Ectodermal cell (in vitro differentiated cells): ENCODE measurements around the gene ITIH6.
"Not testable (repeated sequence)": the region's sequence is repeated elsewhere in the genome, so short reads cannot be mapped to it uniquely, and the experiment has no call there.

Source experiments
- H3K27ac ChIP-seq: 2 replicates; pipeline ENCODE4 v1.7.0; 2013; ENCODE audit warnings: mild to moderate bottlenecking, low read depth, low read length; ENCODE audit not compliant: insufficient read depth, poor library complexity, severe bottlenecking
- H3K27me3 ChIP-seq: 2 replicates; pipeline ENCODE4 v1.7.0; 2013; ENCODE audit warnings: mild to moderate bottlenecking, low read length; ENCODE audit not compliant: insufficient read depth, control insufficient read depth, poor library complexity, severe bottlenecking
- H3K36me3 ChIP-seq: one replicate; pipeline ENCODE4 v1.7.0; 2013; ENCODE audit warnings: low read length; ENCODE audit not compliant: control insufficient read depth, insufficient read depth
- H3K4me1 ChIP-seq: one replicate; pipeline ENCODE4 v1.7.0; 2013; ENCODE audit warnings: low read length; ENCODE audit not compliant: control insufficient read depth, insufficient read depth
- H3K4me3 ChIP-seq: 2 replicates; pipeline ENCODE4 v1.7.0; 2013; ENCODE audit warnings: low read depth, low read length, control low read depth; ENCODE audit not compliant: insufficient read depth
- H3K9me3 ChIP-seq: 2 replicates; pipeline ENCODE4 v1.7.0; 2013; ENCODE audit warnings: mild to moderate bottlenecking, low read length, moderate library complexity; ENCODE audit not compliant: control insufficient read depth
- WGBS, 2 experiments: methylation state at CpG; one replicate each; pipeline ENCODE4 v1.1.7; 2013; ENCODE audit warnings: missing lambda C conversion rate in 2 of 2; 5-methylcytosine and 5-hydroxymethylcytosine counted together

ITIH6 gene

DNA sequence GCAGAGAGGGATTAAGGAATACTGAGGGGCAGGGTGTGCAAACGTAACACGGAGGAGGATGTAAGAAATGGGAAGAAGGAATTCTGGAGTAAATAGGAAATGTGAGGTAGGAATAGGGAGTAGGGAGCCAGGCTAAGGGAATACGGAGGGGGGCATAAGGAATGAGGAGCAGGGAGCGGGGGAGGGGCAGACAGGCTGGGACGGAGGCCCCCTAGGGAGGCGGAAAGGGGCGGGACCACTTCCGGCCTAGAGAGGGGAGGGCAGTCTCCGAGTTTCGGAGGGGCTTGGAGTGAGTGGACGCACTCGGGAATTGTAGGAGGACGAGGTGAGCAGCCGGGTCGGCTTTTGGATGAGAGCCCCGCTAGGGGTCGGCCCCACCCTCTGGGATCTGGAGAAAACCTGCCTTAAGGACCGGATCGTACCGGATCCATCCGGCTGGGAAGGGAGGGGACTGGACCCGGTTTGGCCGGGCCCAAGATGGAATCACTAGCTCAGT lies 10.1 kb upstream of the ITIH6 start:
- Histone ChIP-seq H3K4me3 (peak overlapping the region; percentile 69), H3K9me3 (no peaks in the 10 kb centered on the region), H3K27me3 (no peaks in the 10 kb centered on the region), H3K4me1 (no peaks in the 10 kb centered on the region), H3K36me3 (peaks cover 18% of the 10 kb centered on the region), H3K27ac (peak overlapping the region; percentile 98)
- 0 to 1% methylated on average over 23 of the region's 23 CpGs for WGBS, 2 experiments

DNA sequence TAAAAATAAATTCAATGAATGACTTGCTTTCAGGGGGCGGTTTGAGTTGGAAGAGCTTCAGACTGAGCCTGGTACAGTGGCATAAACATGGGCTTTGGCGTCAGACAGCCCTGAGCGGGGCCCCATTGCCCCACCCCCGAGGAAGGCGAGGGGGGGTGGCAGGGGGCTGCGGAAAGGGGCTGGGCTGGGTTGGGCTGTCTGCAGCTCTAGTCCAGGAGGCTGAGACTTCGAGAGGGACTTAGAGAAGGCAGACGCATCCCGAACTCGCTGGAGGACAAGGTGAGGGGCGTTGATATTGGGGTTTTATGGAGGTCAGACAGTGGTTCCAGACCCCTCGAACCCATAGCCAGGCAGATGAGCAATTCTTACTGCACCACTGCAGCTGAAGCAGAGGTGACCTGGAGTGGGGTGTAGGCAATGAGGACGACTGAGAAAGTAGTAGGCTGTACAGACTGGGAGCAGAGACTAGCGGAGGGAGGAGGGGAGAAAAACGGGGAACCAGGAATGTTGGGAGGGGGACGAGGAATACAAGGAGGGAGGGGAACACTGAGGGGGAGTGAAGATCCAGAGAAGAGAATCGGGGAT lies 9.6 kb upstream of the ITIH6 start, which contains the start of gene MAGED2:
Gene MAGED2 (plus strand): TSS at position 222 of the 585 bp plus-strand sequence. CDS start 1,587 bp downstream, outside the sequence.
- H3K27ac ChIP-seq, result peak within 1 kb of the TSS; percentile 98
- peak within 1 kb of the TSS; percentile 69 for H3K4me3 ChIP-seq
- 1 to 2% methylated on average over 17 of the region's 17 CpGs for WGBS, 2 experiments
- H3K27me3 ChIP-seq, result no peaks in the 10 kb centered on the region
- H3K9me3 ChIP-seq, result no peaks in the 10 kb centered on the region
- H3K36me3 ChIP-seq, result peaks cover 18% of the 10 kb centered on the region
- no peaks in the 10 kb centered on the region for H3K4me1 ChIP-seq

DNA sequence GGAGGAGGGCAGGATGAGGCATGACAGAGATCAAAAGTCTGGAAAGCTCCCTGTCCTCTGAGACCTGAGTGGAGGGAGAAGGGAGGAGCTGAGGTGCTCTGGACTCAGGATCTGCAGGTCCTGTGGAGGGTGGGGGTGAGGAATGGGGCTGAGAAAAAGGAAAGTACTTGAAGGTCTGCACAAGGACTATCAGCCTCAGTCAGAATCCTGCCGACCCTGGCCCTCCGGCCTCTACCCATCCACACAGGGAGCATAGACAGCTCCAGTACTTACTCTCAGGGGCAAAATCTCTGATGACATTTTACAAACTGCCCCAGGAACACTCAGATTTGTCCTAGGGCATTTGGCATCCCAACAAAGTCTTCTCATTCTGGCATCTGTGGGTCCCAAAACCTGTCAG lies 991 bp upstream of the ITIH6 start:
- H3K36me3 ChIP-seq, result no peaks in the 10 kb centered on the region
- no peaks in the 10 kb centered on the region for H3K4me1 ChIP-seq
- H3K4me3 ChIP-seq, result no peak overlapping the region
- H3K9me3 ChIP-seq, result no peaks in the 10 kb centered on the region
- no peaks in the 10 kb centered on the region for H3K27me3 ChIP-seq
- 83 to 86% methylated on average over 2 of the region's 2 CpGs for WGBS, 2 experiments
- H3K27ac ChIP-seq, result no peak overlapping the region

DNA sequence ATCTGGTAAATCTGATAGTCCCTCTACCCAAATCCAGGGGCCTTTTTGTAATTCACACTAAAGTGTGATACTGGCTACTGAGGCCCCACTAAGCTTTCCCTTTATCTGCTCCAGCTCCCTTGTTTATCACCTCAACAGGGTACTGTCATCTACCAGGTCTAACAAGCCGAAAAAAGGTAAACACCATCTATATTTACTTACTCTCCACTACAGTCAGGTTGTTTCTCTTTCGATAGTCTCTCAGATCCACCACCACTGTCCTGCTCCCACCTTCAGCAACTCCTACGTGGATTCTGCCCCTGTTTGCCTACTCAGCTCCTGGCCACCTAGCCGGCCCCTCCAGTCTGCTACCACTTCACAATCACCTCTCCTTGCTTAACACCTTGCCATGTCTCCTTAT lies 3.3 kb downstream of the ITIH6 start:
- 93 to 94% methylated on average over 4 of the region's 4 CpGs for WGBS, 2 experiments
- Histone ChIP-seq H3K36me3 (no peaks in the 10 kb centered on the region), H3K27ac (no peak overlapping the region), H3K4me3 (no peak overlapping the region), H3K27me3 (no peaks in the 10 kb centered on the region), H3K9me3 (no peaks in the 10 kb centered on the region), H3K4me1 (no peaks in the 10 kb centered on the region)

DNA sequence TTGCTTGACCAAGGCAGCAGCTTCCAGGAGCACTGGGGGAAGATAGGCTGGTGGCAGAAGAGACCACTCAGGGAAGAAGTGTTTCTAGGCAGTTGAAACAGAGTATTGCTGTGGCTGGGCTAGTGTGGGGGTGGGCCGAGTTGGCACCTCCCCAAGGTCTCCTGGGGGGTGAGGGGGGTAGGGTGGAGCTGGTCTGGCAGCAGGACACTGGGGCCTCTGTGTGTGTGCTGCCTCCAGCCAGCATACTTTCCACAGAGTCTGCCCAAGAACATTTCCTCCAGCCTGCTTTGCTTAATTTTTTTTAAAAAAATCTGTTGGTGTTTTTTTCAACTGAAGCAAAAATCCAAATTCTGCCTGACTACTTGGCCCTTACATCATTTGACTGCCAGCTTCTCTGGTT lies 4.0 kb downstream of the ITIH6 start:
- H3K9me3 ChIP-seq, result no peaks in the 10 kb centered on the region
- no peak overlapping the region for H3K4me3 ChIP-seq
- no peaks in the 10 kb centered on the region for H3K36me3 ChIP-seq
- H3K4me1 ChIP-seq, result no peaks in the 10 kb centered on the region
- no peaks in the 10 kb centered on the region for H3K27me3 ChIP-seq
- 50 to 57% methylated on average over 1 of the region's 1 CpG for WGBS, 2 experiments
- H3K27ac ChIP-seq, result no peak overlapping the region

DNA sequence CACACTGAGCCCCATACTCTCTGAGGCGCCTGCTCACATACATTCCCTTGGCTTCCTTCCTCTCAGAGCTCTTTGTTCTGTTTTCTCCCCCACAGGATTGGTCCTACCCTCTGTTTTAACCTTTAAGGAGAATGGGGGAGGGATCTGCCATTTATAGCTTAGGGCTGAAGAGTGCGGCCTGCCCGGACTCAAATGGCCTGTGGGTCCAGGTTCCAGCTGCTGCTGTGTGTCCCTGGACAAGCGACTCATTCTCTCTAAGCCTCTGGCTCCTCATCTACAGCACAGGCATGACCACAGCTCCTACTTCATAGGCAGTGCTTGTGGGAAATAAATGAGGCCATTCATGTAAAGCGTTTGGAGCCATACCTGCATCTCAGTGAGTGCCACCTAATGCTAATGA lies 8.7 kb downstream of the ITIH6 start:
- H3K36me3 ChIP-seq, H3K4me1 ChIP-seq, H3K27me3 ChIP-seq, H3K27ac ChIP-seq, H3K9me3 ChIP-seq, H3K4me3 ChIP-seq: not testable (repeated sequence)
- WGBS, 2 experiments, result 80 to 81% methylated on average over 2 of the region's 5 CpGs

DNA sequence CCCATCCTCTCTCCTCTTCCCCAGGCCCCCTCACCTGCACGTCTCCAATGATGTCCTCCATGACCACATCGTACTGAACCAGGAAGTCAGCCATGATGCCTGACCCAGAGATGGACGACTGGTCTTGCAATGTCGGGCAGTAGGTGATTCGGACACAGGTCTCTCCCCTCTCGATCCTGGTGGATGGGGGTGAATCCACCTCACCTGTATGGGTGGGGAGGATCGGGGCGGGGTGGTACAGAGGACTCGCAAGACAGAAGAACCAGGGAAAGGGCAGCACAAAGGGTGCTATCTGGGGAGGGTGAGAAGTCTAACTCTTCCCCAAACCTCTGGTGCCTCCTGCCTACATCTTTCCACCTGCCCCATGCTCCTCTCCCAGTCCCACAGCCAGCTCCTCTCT lies 9.6 kb downstream of the ITIH6 start:
- H3K27ac ChIP-seq, result no peak overlapping the region
- H3K27me3 ChIP-seq, result no peaks in the 10 kb centered on the region
- 94 to 95% methylated on average over 7 to 9 of the region's 9 CpGs for WGBS, 2 experiments
- H3K4me1 ChIP-seq, result no peaks in the 10 kb centered on the region
- no peak overlapping the region for H3K4me3 ChIP-seq
- no peaks in the 10 kb centered on the region for H3K9me3 ChIP-seq
- H3K36me3 ChIP-seq, result no peaks in the 10 kb centered on the region

DNA sequence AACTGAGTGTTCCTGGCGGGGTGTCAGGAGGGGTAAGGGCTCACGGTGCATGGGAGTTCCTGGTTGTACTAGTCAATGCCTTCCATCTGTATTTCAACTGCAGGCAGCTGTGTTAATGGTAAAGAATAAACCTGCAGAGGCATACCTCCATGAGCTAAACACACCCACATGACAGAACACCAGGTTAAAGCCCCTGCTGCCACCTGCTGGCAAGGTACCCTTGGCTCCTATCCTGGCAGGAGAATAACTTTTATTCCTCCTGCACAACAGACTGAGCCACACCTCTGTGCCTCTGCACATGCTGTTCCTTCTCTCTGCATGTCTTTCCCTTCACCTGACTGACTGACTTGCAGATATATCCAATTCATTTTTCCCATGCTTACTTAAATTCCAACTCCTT lies 11.1 kb downstream of the ITIH6 start:
- 75 to 77% methylated on average over 1 to 2 of the region's 2 CpGs for WGBS, 2 experiments
- Histone ChIP-seq H3K36me3 (no peaks in the 10 kb centered on the region), H3K9me3 (no peaks in the 10 kb centered on the region), H3K27ac (no peak overlapping the region), H3K27me3 (no peaks in the 10 kb centered on the region), H3K4me3 (no peak overlapping the region), H3K4me1 (no peaks in the 10 kb centered on the region)

DNA sequence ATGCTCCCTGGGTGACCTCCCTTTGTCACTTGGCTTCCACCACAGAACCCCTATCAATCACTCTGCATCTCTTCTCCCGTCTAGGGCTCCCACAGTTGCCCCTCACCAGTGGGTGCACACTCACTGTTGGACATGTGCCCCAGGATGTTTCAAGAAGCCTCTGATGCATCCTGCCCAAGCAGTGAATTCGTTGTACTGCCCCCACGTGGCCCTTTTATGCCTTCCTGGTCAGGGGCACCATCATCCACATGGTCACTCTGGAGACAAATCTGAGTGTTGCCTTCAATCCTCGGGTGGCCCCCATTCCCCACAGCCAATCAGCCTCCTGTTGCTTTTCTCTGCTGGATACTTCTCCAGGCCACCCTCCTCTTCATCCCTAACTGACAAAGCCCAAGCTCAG lies 12.2 kb downstream of the ITIH6 start:
- no peak overlapping the region for H3K27ac ChIP-seq
- WGBS, 2 experiments, result 56 to 65% methylated on average over 4 of the region's 4 CpGs
- H3K27me3 ChIP-seq, result no peaks in the 10 kb centered on the region
- no peaks in the 10 kb centered on the region for H3K36me3 ChIP-seq
- no peaks in the 10 kb centered on the region for H3K4me1 ChIP-seq
- H3K4me3 ChIP-seq, result no peak overlapping the region
- no peaks in the 10 kb centered on the region for H3K9me3 ChIP-seq

DNA sequence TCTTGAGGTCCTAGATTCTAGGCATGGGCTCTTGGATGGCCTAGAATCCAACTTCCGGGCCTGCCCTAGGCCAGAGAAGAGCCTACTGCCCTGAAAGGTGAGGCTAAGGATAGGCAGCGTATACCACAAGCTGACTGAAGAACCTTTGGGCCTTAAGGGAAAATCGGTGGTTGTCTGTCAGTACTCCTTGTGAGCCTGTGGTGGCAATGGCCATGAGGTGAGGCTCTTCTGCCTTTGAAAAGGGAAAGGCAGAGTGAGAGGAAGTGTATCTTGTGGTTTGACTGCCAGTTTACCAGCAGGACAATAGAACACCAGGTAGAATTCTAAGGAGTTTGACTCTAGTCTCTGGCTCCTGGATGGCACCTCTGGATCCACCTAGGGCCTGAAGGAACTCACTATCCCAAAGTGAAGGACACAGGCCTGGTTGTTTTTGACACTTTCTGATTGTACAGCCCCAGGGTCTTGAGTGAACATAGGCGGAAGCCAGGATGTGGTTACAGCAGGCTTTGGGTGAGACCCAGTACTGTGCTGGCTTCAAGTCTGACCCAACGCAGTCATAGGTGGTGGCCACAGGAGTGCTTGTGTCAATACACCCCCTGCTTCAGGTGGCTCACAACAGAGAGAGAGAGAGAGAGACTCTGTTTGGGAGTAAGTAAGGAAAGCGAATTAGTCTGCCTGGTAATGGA lies 20.9 kb downstream of the ITIH6 start:
- Histone ChIP-seq H3K4me1 (peaks cover 3% of the 10 kb centered on the region), H3K27ac (no peak overlapping the region), H3K27me3 (no peaks in the 10 kb centered on the region), H3K36me3 (no peaks in the 10 kb centered on the region), H3K4me3 (no peak overlapping the region), H3K9me3 (no peaks in the 10 kb centered on the region)
- 96 to 97% methylated on average over 5 to 6 of the region's 6 CpGs for WGBS, 2 experiments
